K562 (cell line): Measurements from ENCODE around the gene TOM1L2. TPM values are rescaled to one million over a fixed set of nuclear protein-coding genes. Genes with fewer than 3 reads are reported as not detected.
A peak's percentile ranks its signal among the peaks of the same experiment; 100 is the strongest.

ENCODE experiments used
- ATAC-seq: fragments of 200-7000 bp; cut with Tn5 transposase; 3 replicates; pipeline ENCODE4 v1.9.1; 2020; ENCODE audit warnings: moderate library complexity
- BruUV-seq: library from RNA; stranded (reverse); fragments of 400-500 nt; replicated peaks from 2 replicates; lab custom pipeline; 2021; lab: Mats Ljungman, UMichigan
- CTCF ChIA-PET: fragments of 300-600 bp; formaldehyde crosslinking; extraction: SDS; loops from one replicate; lab custom pipeline; 2021; ENCODE audit warnings: low intra/inter-chr PET ratio; lab: Yijun Ruan, JAX
- POLR2A ChIA-PET: fragments of 300-600, 350-650 bp; sonication (Branson Sonifier 250); formaldehyde crosslinking; extraction: SDS; loops from one replicate; lab custom pipeline; 2021; ENCODE audit warnings: antibody characterized with exemption, inconsistent platforms; lab: Yijun Ruan, JAX
- DNase-seq, 4 experiments: peaks; one replicate each; pipeline versions ENCODE4 v3.0.0 to v3.0.0-alpha.2; 2011 to 2018; ENCODE audit warnings: low spot score in 3 of 4, mixed read lengths in 3 of 4; ENCODE audit errors: extremely low read depth in 1 of 4
- FAIRE-seq: peaks from 2 replicates; lab custom pipeline; 2011; peaks lifted over from hg19 to GRCh38; lab: Jason Lieb, UNC
- H2AFZ ChIP-seq: 2 replicates; pipeline ENCODE4 v1.6.0; 2011; ENCODE audit warnings: low read depth, low read length, control low read depth, inconsistent platforms
- H3K27ac ChIP-seq: fragments of 200-600 bp; 3 replicates; pipeline ENCODE4 v1.8.0; 2011; ENCODE audit warnings: low read depth, mild to moderate bottlenecking, control low read depth, inconsistent platforms, low read length, moderate library complexity, mixed read lengths; ENCODE audit errors: extremely low read depth
- H3K27me3 ChIP-seq, 2 experiments: fragments of 300-600 bp in 1 of 2; 2 replicates in 1 of 2; 3 replicates in 1 of 2; pipeline versions ENCODE4 v1.6.0 to v1.8.0; 2011; ENCODE audit warnings: inconsistent platforms in 2 of 2, low read length in 2 of 2, mild to moderate bottlenecking in 1 of 2, mixed read lengths in 1 of 2, moderate library complexity in 1 of 2; ENCODE audit not compliant: control insufficient read depth in 2 of 2, insufficient read depth in 2 of 2
- H3K36me3 ChIP-seq: fragments of 300-600 bp; 3 replicates; pipeline ENCODE4 v1.8.0; 2011; ENCODE audit warnings: mild to moderate bottlenecking, low read length, inconsistent platforms; ENCODE audit not compliant: control insufficient read depth, insufficient read depth
- H3K4me1 ChIP-seq, 2 experiments: fragments of 200-600 bp in 1 of 2; replicated peaks in 1 of 2; 2 replicates in 1 of 2; 3 replicates in 1 of 2; pipeline versions ENCODE4 v1.5.1 to v1.8.0; 2011; ENCODE audit warnings: inconsistent platforms in 2 of 2, low read length in 2 of 2, mild to moderate bottlenecking in 1 of 2, mixed read lengths in 1 of 2, moderate library complexity in 1 of 2; ENCODE audit not compliant: control insufficient read depth in 2 of 2, insufficient read depth in 2 of 2
- H3K4me2 ChIP-seq: 2 replicates; pipeline ENCODE4 v1.6.1; 2011; ENCODE audit warnings: low read length, control low read depth, inconsistent platforms, mixed read lengths; ENCODE audit not compliant: insufficient read depth
- H3K4me3 ChIP-seq: fragments of 200-600 bp; sonication (generic), shearing (Covaris generic); 2 replicates; pipeline ENCODE4 v1.5.1; 2016; ENCODE audit warnings: control low read depth, inconsistent platforms
- H3K79me2 ChIP-seq: fragments of 200-600 bp; 3 replicates; pipeline ENCODE4 v1.8.0; 2011; ENCODE audit warnings: low read length, inconsistent platforms; ENCODE audit not compliant: control insufficient read depth, insufficient read depth
- H3K9ac ChIP-seq, 2 experiments: 2 replicates each; pipeline versions ENCODE4 v1.6.0 to v1.6.1; 2011; ENCODE audit warnings: low read depth in 2 of 2, low read length in 2 of 2, control low read depth in 1 of 2, inconsistent platforms in 1 of 2, mild to moderate bottlenecking in 1 of 2, mixed read lengths in 1 of 2; ENCODE audit not compliant: insufficient read depth in 1 of 2
- H3K9me1 ChIP-seq: one replicate; pipeline ENCODE4 v1.6.0; 2011; ENCODE audit warnings: inconsistent platforms, mild to moderate bottlenecking, low read length, moderate library complexity; ENCODE audit not compliant: control insufficient read depth, insufficient read depth
- H3K9me3 ChIP-seq: replicated peaks from 2 replicates; pipeline ENCODE4 v1.5.1; 2011; ENCODE audit warnings: low read depth, low read length, inconsistent platforms; ENCODE audit not compliant: control insufficient read depth, insufficient read depth
- H4K20me1 ChIP-seq: replicated peaks from 2 replicates; pipeline ENCODE4 v1.6.1; 2011; ENCODE audit warnings: low read length, inconsistent platforms, mixed read lengths; ENCODE audit not compliant: control insufficient read depth, insufficient read depth
- EGR1 ChIP-seq: fragments of 450-650 bp; conservative IDR thresholded peaks from 2 replicates; pipeline ENCODE4 v1.6.1; 2017; ENCODE audit warnings: mild to moderate bottlenecking
- HNRNPH1 ChIP-seq: fragments of 200-400 bp; formaldehyde crosslinking; optimal IDR thresholded peaks from 2 replicates; pipeline ENCODE3; 2017; ENCODE audit warnings: low read depth, mild to moderate bottlenecking, low read length, moderate library complexity
- KDM2B ChIP-seq: fragments of 250-450 bp; sonication (Bioruptor Pico); IDR thresholded peaks from 2 replicates; pipeline ENCODE4 v1.8.0; 2021; ENCODE audit warnings: mild to moderate bottlenecking, moderate library complexity
- NCOA1 ChIP-seq: fragments of 450-650 bp; IDR thresholded peaks from 2 replicates; pipeline ENCODE4 v1.6.1; 2016; ENCODE audit warnings: low read depth
- POLR2G ChIP-seq: fragments of 200-400 bp; formaldehyde crosslinking; IDR thresholded peaks from 2 replicates; pipeline ENCODE4 v1.6.1; 2017; ENCODE audit warnings: low read depth, mild to moderate bottlenecking, antibody characterized with exemption, low read length, moderate library complexity
- RBFOX2 ChIP-seq: fragments of 200-400 bp; formaldehyde crosslinking; IDR thresholded peaks from 2 replicates; pipeline ENCODE4 v1.6.1; 2017; ENCODE audit warnings: low read depth, mild to moderate bottlenecking, low read length, moderate library complexity
- RBM25 ChIP-seq: fragments of 200-400 bp; formaldehyde crosslinking; IDR thresholded peaks from 2 replicates; pipeline ENCODE4 v1.6.1; 2018; ENCODE audit warnings: low read length, low read depth, moderate library complexity; ENCODE audit not compliant: severe bottlenecking
- WGBS: fragments of 100-300 bp; shearing (Covaris generic); methylation state at CpG from one replicate; pipeline ENCODE4 v1.1.6; 2016; ENCODE audit warnings: low coverage, mixed read lengths; ENCODE audit not compliant: insufficient coverage; ENCODE audit errors: missing lambda C conversion rate; 5-methylcytosine and 5-hydroxymethylcytosine counted together
- in situ Hi-C: fragments of 300-500 bp; cut with MboI; formaldehyde crosslinking; loops from 4 replicates; pipeline ENCODE4 v1.15.0; 2018; ENCODE audit warnings: inconsistent platforms, mixed read lengths
- intact Hi-C: fragments of 100-400 bp; cut with micrococcal nuclease; formaldehyde crosslinking; loops from 2 replicates; pipeline ENCODE4 v1.14.2; 2022
- polyA plus RNA-seq, 8 experiments: library from polyadenylated mRNA; depleted of rRNA in 4 of 8; stranded (reverse) in 5 of 8; unstranded in 3 of 8; fragments of >200 nt; fragmentation: Nextera tagmentation in 2 of 8; fragmentation: Illumina TruSeq in 1 of 8; extraction: Ambion mirVana in 2 of 8; extraction: Trizol in 1 of 8; gene quantifications; 2 replicates each; pipeline versions ENCODE4 v1.2.1 to v1.2.3, GENCODE V29; 2011 to 2014; ENCODE audit warnings: inconsistent platforms in 1 of 8, missing spikeins in 1 of 8
- total RNA-seq, 7 experiments: library from RNA; depleted of rRNA in 6 of 7; stranded (reverse); fragments of >200 nt in 6 of 7; fragmentation: Illumina TruSeq in 2 of 7; extraction: Trizol in 2 of 7; gene quantifications; 2 replicates each; pipeline versions ENCODE4 v1.2.1 to v1.2.3, GENCODE V29; 2011 to 2021; ENCODE audit warnings: low replicate concordance in 1 of 7

TOM1L2 gene
- total and polyA plus RNA-seq, 9 of the 15 experiments (the other 6 are each of a cell fraction or from before 2014, with no cell fraction given) = 0.07 to 6.0 (median 2.5) TPM

DNA sequence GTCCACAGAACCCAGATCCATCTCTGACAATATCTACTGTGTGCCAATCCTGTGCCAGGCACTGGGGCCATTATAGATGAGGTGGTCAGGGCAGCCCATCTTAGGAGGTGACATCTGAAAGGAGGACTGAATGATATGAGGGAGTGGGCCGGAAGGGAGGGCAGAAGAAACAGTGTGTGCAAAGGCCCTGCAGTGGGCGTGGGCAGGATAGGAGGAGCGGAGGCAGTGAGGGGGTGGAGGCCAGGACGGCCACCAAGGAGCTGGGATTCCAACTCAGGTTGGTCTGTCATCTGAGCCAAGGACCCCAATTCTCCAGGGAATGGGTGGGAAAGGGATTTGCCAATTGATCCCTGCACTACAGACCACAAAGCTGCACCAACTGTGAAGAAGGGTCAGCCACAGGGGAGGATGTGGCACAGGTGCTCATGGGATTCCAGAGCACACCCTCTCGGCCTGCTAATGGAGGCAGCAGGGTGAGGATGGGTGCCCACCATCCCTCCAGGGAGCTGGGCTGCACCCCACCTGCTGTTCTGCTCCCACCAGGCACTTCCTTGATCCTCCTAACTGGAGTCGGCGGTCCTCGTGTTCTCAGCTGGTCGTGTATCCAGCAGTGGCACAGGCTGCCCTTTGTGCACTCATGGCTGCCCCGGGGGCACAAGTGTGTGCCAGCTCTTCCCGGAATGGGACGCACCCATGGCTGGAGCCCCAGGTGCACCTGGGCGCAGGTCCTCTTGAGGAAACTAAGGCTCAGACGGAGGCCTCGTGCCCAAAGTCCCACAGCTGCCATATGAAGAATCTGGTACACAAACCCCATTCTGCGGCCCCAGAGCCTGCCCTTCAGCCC lies 145.0 kb downstream of the TOM1L2 start:
- H3K4me2 ChIP-seq = peak overlapping the region; percentile 37
- H3K9me1 ChIP-seq = no peaks in the 10 kb centered on the region
- H3K9ac ChIP-seq = peak overlapping the region in 1 of 2 experiments; percentile 81; a peak in 2 of 4 replicates
- no peak overlapping the region for H2AFZ ChIP-seq
- ChIA-PET CTCF (no interaction called here), POLR2A (interaction anchor here (0.6 to 6.0 kb wide), 7 partner anchors 9 to 47 kb away, joined by 3 to 102 read pairs (median 5); partner anchors contain the start of gene SREBF1)
- H3K27me3 ChIP-seq = no peaks in the 10 kb centered on the region
- H3K27ac ChIP-seq = peak overlapping the region; percentile 99; the same call in 2 of the 3 replicates
- TF ChIP-seq POLR2G (peak; percentile 34; the same call in 1 of the 2 replicates), KDM2B (CRISPR knock-in tag) (no peak), NCOA1 (no peak), RBFOX2 (peak; percentile 22; the same call in 1 of the 2 replicates), EGR1 (peak; percentile 68), HNRNPH1 (no peak), RBM25 (peak; percentile 30)
- H3K36me3 ChIP-seq = peaks cover 67% of the 10 kb centered on the region; the same call in 2 of the 3 replicates
- FAIRE-seq (peak; percentile 23), DNase-seq (no peak), ATAC-seq (no peak)
- intact Hi-C loops (loop anchor here (10.0 kb wide), 1 partner anchor 142 kb away; the partner anchor contains the start of gene RAI1), in situ Hi-C loops (no loop called here)
- H4K20me1 ChIP-seq = peaks cover 31% of the 10 kb centered on the region; the same call in 1 of the 2 replicates
- no peaks in the 10 kb centered on the region for H3K9me3 ChIP-seq
- no TSS peak for BruUV-seq
- no peak overlapping the region for H3K4me3 ChIP-seq
- H3K4me1 ChIP-seq = peaks cover 56 to 66% of the 10 kb centered on the region in 2 experiments
- H3K79me2 ChIP-seq = peaks cover 94% of the 10 kb centered on the region
- WGBS = 82% methylated on average over 8 of the region's 16 CpGs
